Endothelial cell of umbilical vein (primary cell): Measurements from ENCODE around the gene GLRX2. TPM values are rescaled to one million over a fixed set of nuclear protein-coding genes. Genes with fewer than 3 reads are reported as not detected.

ENCODE experiments used
- BruUV-seq: library from RNA; stranded (reverse); fragments of 400-500 nt; replicated peaks from 2 replicates; lab custom pipeline; 2021; lab: Mats Ljungman, UMichigan
- CTCF ChIA-PET: fragments of 300-600, 350-600 bp; sonication (Branson Sonifier 250); formaldehyde crosslinking; loops from one replicate; lab custom pipeline; 2021; ENCODE audit warnings: antibody characterized with exemption, inconsistent platforms; lab: Charles Lee
- POLR2A ChIA-PET: fragments of 300-600, 350-600 bp; sonication (Branson Sonifier 250); formaldehyde crosslinking; loops from one replicate; lab custom pipeline; 2021; ENCODE audit warnings: antibody characterized with exemption, inconsistent platforms; lab: Charles Lee
- DNase-seq: peaks from one replicate; pipeline ENCODE4 v3.0.0-alpha.2; 2011; ENCODE audit warnings: low read depth, low spot score
- FAIRE-seq: peaks from 2 replicates; lab custom pipeline; 2011; peaks lifted over from hg19 to GRCh38; lab: Jason Lieb, UNC
- H2AFZ ChIP-seq: 2 replicates; pipeline ENCODE4 v1.6.0; 2012; ENCODE audit warnings: low read depth, low read length, control low read depth, inconsistent platforms
- H3K27ac ChIP-seq: 2 replicates; pipeline ENCODE4 v1.5.1; 2011; ENCODE audit warnings: low read depth, mild to moderate bottlenecking, control low read depth, low read length, moderate library complexity; ENCODE audit not compliant: insufficient read depth
- H3K27me3 ChIP-seq, 2 experiments: 2 replicates each; pipeline versions ENCODE4 v1.6.0 to v1.6.1; 2011; ENCODE audit warnings: low read length in 2 of 2, mixed read lengths in 1 of 2; ENCODE audit not compliant: control insufficient read depth in 2 of 2, insufficient read depth in 2 of 2
- H3K36me3 ChIP-seq, 2 experiments: 2 replicates in 1 of 2; 3 replicates in 1 of 2; pipeline ENCODE4 v1.5.1; 2011; ENCODE audit warnings: low read length in 2 of 2, mild to moderate bottlenecking in 1 of 2, moderate library complexity in 1 of 2; ENCODE audit not compliant: control insufficient read depth in 2 of 2, insufficient read depth in 2 of 2; ENCODE audit errors: extremely low read depth in 1 of 2
- H3K4me1 ChIP-seq: 3 replicates; pipeline ENCODE4 v1.5.1; 2011; ENCODE audit warnings: mild to moderate bottlenecking, low read length; ENCODE audit not compliant: control insufficient read depth, insufficient read depth; ENCODE audit errors: extremely low read depth
- H3K4me2 ChIP-seq: 2 replicates; pipeline ENCODE4 v1.6.1; 2011; ENCODE audit warnings: low read length, control low read depth, mixed read lengths; ENCODE audit not compliant: insufficient read depth
- H3K4me3 ChIP-seq, 3 experiments: fragments of 200-600 bp in 1 of 3; sonication (generic), shearing (Covaris generic) in 1 of 3; replicated peaks in 1 of 3; 2 replicates each; pipeline ENCODE4 v1.5.1; 2011 to 2016; ENCODE audit warnings: control low read depth in 3 of 3, low read length in 3 of 3, mild to moderate bottlenecking in 2 of 3, inconsistent platforms in 1 of 3, low read depth in 1 of 3, moderate library complexity in 1 of 3; ENCODE audit not compliant: insufficient read depth in 1 of 3
- H3K79me2 ChIP-seq: 2 replicates; pipeline ENCODE4 v1.6.0; 2012; ENCODE audit warnings: low read length, inconsistent platforms; ENCODE audit not compliant: control insufficient read depth, insufficient read depth
- H3K9ac ChIP-seq: replicated peaks from 2 replicates; pipeline ENCODE3; 2011; ENCODE audit warnings: low read length, control low read depth; ENCODE audit not compliant: insufficient read depth; ENCODE audit errors: extremely low read depth
- H3K9me1 ChIP-seq: replicated peaks from 3 replicates; pipeline ENCODE4 v1.6.0; 2011; ENCODE audit warnings: mild to moderate bottlenecking, low read length; ENCODE audit not compliant: control insufficient read depth, insufficient read depth; ENCODE audit errors: extremely low read depth
- H3K9me3 ChIP-seq: replicated peaks from 2 replicates; pipeline ENCODE4 v1.5.1; 2012; ENCODE audit warnings: low read length, inconsistent platforms; ENCODE audit not compliant: control insufficient read depth, insufficient read depth
- H4K20me1 ChIP-seq: replicated peaks from 2 replicates; pipeline ENCODE3; 2011; ENCODE audit warnings: mild to moderate bottlenecking, low read length; ENCODE audit not compliant: control insufficient read depth, insufficient read depth; ENCODE audit errors: extremely low read depth
- CTCF ChIP-seq, 2 donors: IDR thresholded peaks; 1 replicate in 1 of 2; 2 replicates in 1 of 2; pipeline ENCODE4 v1.5.1; 2011; ENCODE audit warnings: low read length in 2 of 2, mild to moderate bottlenecking in 2 of 2, moderate library complexity in 2 of 2, control low read depth in 1 of 2, inconsistent platforms in 1 of 2, low read depth in 1 of 2; ENCODE audit not compliant: insufficient read depth in 1 of 2; ENCODE audit errors: extremely low read depth in 1 of 2
- EZH2 ChIP-seq: IDR thresholded peaks from 2 replicates; pipeline ENCODE4 v1.6.1; 2012; ENCODE audit warnings: borderline replicate concordance, low read depth, mild to moderate bottlenecking, moderate library complexity, low read length, inconsistent platforms; ENCODE audit not compliant: severe bottlenecking
- FOS ChIP-seq: IDR thresholded peaks from 2 replicates; pipeline ENCODE4 v1.6.1; 2011; ENCODE audit warnings: mild to moderate bottlenecking, low read length, moderate library complexity, borderline replicate concordance; ENCODE audit not compliant: insufficient read depth
- GATA2 ChIP-seq: IDR thresholded peaks from 2 replicates; pipeline ENCODE4 v1.7.0; 2011; ENCODE audit warnings: low read depth, mild to moderate bottlenecking, moderate library complexity, mixed read lengths, low read length; ENCODE audit not compliant: insufficient read length, insufficient read depth
- JUN ChIP-seq: IDR thresholded peaks from 2 replicates; pipeline ENCODE4 v1.6.1; 2011; ENCODE audit warnings: borderline replicate concordance, low read depth; ENCODE audit not compliant: insufficient read length, insufficient read depth
- MAX ChIP-seq: IDR thresholded peaks from 2 replicates; pipeline ENCODE4 v1.6.1; 2011; ENCODE audit not compliant: insufficient read depth, insufficient read length
- MYC ChIP-seq: IDR thresholded peaks from one replicate; pipeline ENCODE4 v1.6.1; 2011; ENCODE audit warnings: mild to moderate bottlenecking, low read depth, low read length
- POLR2A ChIP-seq: IDR thresholded peaks from 2 replicates; pipeline ENCODE4 v1.6.1; 2012; ENCODE audit warnings: low read depth, mild to moderate bottlenecking, control low read depth, low read length
- POLR2AphosphoS5 ChIP-seq: IDR thresholded peaks from 2 replicates; pipeline ENCODE4 v1.6.1; 2012; ENCODE audit warnings: low read depth, mild to moderate bottlenecking, control low read depth, low read length, moderate library complexity; ENCODE audit not compliant: insufficient read depth
- dilution Hi-C: fragments of 300-500 bp; cut with MboI; formaldehyde crosslinking; loops from one replicate; pipeline ENCODE4 v1.15.0; 2019; ENCODE audit warnings: low sequenced_read_pairs; ENCODE audit not compliant: extremely low pct_ligation_motif_present
- intact Hi-C: fragments of 100-400 bp; cut with micrococcal nuclease; formaldehyde crosslinking; loops from one replicate; pipeline ENCODE4 v1.10.0; 2022
- polyA plus RNA-seq, 4 experiments: library from polyadenylated mRNA; depleted of rRNA in 3 of 4; stranded (reverse) in 3 of 4; unstranded in 1 of 4; fragments of >200 nt; gene quantifications; 2 replicates each; pipeline versions ENCODE4 v1.2.1 to v1.2.3, GENCODE V29; 2011 to 2012; ENCODE audit warnings: missing spikeins in 1 of 4
- total RNA-seq: library from RNA; stranded (reverse); gene quantifications from 2 replicates; pipeline ENCODE4 v1.2.3, GENCODE V29; 2021

Gene GLRX2
- total and polyA plus RNA-seq, 2 donors (not counting 3 experiments of a cell fraction or from before 2014, with no cell fraction given) = 13.1 to 21.5 TPM

- no TSS peak for BruUV-seq
- dilution Hi-C loops (no loop called here), intact Hi-C loops (no loop called here)
- FAIRE-seq (no peak), DNase-seq (no peak)
- Histone ChIP-seq H2AFZ (no peak overlapping the region), H3K4me2 (no peak overlapping the region), H3K4me1 (peaks cover 28% of the 10 kb centered on the region), H4K20me1 (peaks cover 2% of the 10 kb centered on the region), H3K79me2 (peaks cover 18% of the 10 kb centered on the region), H3K9me3 (no peaks in the 10 kb centered on the region), H3K27me3 (no peaks in the 10 kb centered on the region), H3K27ac (no peak overlapping the region), H3K9me1 (no peaks in the 10 kb centered on the region), H3K9ac (no peak overlapping the region), H3K4me3 (no peak overlapping the region), H3K36me3 (no peaks in the 10 kb centered on the region)
- TF ChIP-seq FOS = no peak
- TF ChIP-seq CTCF (IDR thresholded peaks at IDR 0.05; ENCODE audit: extremely low read depth in 1 of 2, insufficient read depth in 1 of 2, low read depth in 1 of 2, low read length in 2 of 2) = no peak
- TF ChIP-seq POLR2A = no peak
- no peak for TF ChIP-seq EZH2
- TF ChIP-seq POLR2AphosphoS5 = no peak
- TF ChIP-seq MYC = no peak
- no peak for TF ChIP-seq JUN
- TF ChIP-seq MAX = no peak
- no peak for TF ChIP-seq GATA2
- POLR2A ChIA-PET = no interaction called here
- CTCF ChIA-PET = no interaction called here
Measured at GRCh38 chr1:193118803-193119730, 13.9 kb upstream of the GLRX2 start.
